Omental fat pad (tissue), 4 donors: ENCODE measurements around the gene MYL4. TPM values are rescaled to one million over a fixed set of nuclear protein-coding genes. Genes with fewer than 3 reads are reported as not detected.
A peak's percentile ranks its signal among the peaks of the same experiment; 100 is the strongest.

Experiments
- ATAC-seq: fragments of 150-250 bp; one replicate; pipeline ENCODE4 v1.9.1; 2016; ENCODE audit warnings: mild to moderate bottlenecking, moderate library complexity; ENCODE audit not compliant: low FRiP score
- DNase-seq: peaks from one replicate; pipeline ENCODE4 v3.0.0-alpha.2; 2019; ENCODE audit warnings: low spot score
- CTCF ChIP-seq, 3 donors: fragments of 450-650 bp; IDR thresholded peaks; one replicate each; pipeline ENCODE4 v1.5.1; 2016 to 2017; ENCODE audit warnings: antibody characterized with exemption in 3 of 3, mild to moderate bottlenecking in 3 of 3, moderate library complexity in 2 of 3
- total RNA-seq, 4 donors: library from RNA; depleted of rRNA; stranded (reverse); fragments of >200 nt; gene quantifications; one replicate each; pipeline ENCODE4 v1.1.0, GENCODE V29; 2016

MYL4 gene
- total RNA-seq, 4 donors from 2014 or later: 0.46 to 2.5 TPM; not detected in 2

DNA sequence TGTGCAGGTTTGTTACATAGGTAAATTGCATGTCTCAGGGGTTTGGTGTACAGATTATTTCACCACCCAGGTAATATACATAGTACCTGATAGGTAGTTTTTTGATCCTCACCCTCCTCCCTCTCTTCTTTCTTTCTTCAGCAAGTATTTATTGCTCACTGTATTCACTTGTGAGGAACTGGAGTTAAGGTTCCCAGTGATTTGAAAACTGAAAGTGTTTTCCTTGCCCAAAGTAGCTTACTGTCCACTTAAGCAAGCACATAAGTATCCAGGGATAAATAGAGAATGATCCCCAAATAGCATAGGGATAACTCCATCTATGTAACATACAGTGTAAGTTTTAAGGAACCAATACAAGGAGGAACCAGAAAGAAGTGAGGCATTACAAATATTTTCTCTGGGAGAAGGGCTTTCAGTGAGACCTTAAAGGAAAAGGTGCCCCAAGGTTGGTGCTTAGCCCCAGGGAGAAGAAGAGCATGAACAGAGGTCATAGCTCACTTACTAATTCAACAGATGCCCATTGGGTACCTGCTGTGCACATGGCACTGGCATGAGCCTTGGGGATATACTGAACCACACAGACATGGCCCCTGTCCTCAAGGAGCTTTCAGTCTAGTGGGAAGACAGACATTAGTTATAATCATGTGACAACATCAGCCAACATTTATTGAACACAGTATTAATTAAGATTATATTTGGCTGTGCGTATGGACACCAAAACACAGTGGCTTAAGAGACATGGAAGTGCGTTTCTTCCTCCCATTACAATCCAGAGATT lies 17.0 kb downstream of the MYL4 start:
- DNase-seq (no peak), ATAC-seq (no peak)
- no peak for TF ChIP-seq CTCF (IDR thresholded peaks at IDR 0.05)

GRCh38 chr17:47227862-47228261 lies 18.7 kb downstream of the MYL4 start:
- DNase-seq (no peak), ATAC-seq (no peak)
- no peak for TF ChIP-seq CTCF (IDR thresholded peaks at IDR 0.05)

GRCh38 chr17:47229535-47230443 lies 20.6 kb downstream of the MYL4 start:
- ATAC-seq: peak; percentile 83
- DNase-seq: peak; percentile 64
- peak in 2 of 3 donors; percentile 41 to 91 for TF ChIP-seq CTCF (IDR thresholded peaks at IDR 0.05)

GRCh38 chr17:47230864-47231263 lies 21.7 kb downstream of the MYL4 start:
- no peak for TF ChIP-seq CTCF (IDR thresholded peaks at IDR 0.05)
- no peak for DNase-seq
- no peak for ATAC-seq

DNA sequence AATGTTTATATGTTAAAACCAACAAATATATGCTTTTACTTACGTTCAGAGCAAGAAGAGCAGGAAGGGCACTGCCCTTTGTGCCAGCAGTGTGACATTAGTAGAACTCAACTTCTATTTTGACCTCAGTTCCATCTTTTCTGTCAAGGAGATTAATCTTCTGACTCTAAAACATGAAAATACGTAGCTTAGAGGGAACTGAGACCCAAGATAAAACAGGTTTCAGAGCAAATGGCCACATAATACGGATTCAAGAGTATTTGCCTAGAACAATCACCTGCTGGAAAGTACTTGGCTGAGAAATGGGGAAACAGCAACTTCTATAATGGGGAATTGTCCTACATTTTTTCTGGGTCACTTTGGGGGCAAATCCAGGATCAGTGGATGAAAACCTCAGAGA lies 22.2 kb downstream of the MYL4 start:
- DNase-seq (no peak), ATAC-seq (no peak)
- no peak for TF ChIP-seq CTCF (IDR thresholded peaks at IDR 0.05)

- no peak for TF ChIP-seq CTCF (IDR thresholded peaks at IDR 0.05)
These were observed 22.7 kb downstream of the MYL4 start for GRCh38 chr17:47231866-47232265.

More at GRCh38 chr17:47231866-47232265, 22.7 kb downstream of the MYL4 start:
- no peak for ATAC-seq
- no peak for DNase-seq
